LNCAP (cell line): ENCODE data around the gene KCNMA1.

Experiments used
- CTCF ChIP-seq: fragments of 450-650 bp; IDR thresholded peaks from 2 replicates; pipeline ENCODE4 v1.5.1; 2017; ENCODE audit warnings: mild to moderate bottlenecking

Gene KCNMA1

GRCh38 chr10:77398986-77399755 is 238.4 kb downstream of the KCNMA1 start:
- TF ChIP-seq CTCF: no peak

GRCh38 chr10:77398558-77398957 is 239.1 kb downstream of the KCNMA1 start:
- TF ChIP-seq CTCF: no peak

- no peak for TF ChIP-seq CTCF
Measured at GRCh38 chr10:77397103-77397502, 240.5 kb downstream of the KCNMA1 start.

GRCh38 chr10:77396290-77396689 is 241.3 kb downstream of the KCNMA1 start:
- TF ChIP-seq CTCF: no peak

GRCh38 chr10:77393821-77394501 is 243.6 kb downstream of the KCNMA1 start:
- no peak for TF ChIP-seq CTCF

- TF ChIP-seq CTCF: no peak
Measured at GRCh38 chr10:77393411-77393810, 244.2 kb downstream of the KCNMA1 start.

GRCh38 chr10:77392851-77393250 is 244.8 kb downstream of the KCNMA1 start:
- no peak for TF ChIP-seq CTCF
